ENCODE measurements around the gene MARCHF10.

GRCh38 chr17:62703776-62704380, 104.2 kb downstream of the MARCHF10 start:
- TF ChIP-seq YY1 (IDR thresholded peaks at IDR 0.05; ENCODE audit: insufficient read depth, insufficient read length) (no peak), ZNF274 (IDR thresholded peaks at IDR 0.05; ENCODE audit: low read depth, low read length) (no peak), SUZ12 (IDR thresholded peaks at IDR 0.05; ENCODE audit: extremely low read depth, insufficient read depth, insufficient read length) (no peak)

Data from NT2/D1 (cell line).